DMS 273 (cell line): Measurements from ENCODE around the gene KRTAP10-8.
"Not testable (repeated sequence)": the region's sequence is repeated elsewhere in the genome, so short reads cannot be mapped to it uniquely, and the experiment has no call there.

Experiments used
- DNase-seq: peaks from one replicate; lab custom pipeline; 2025; ENCODE audit not compliant: unreplicated experiment; lab: John Stamatoyannopoulos, UW

Gene KRTAP10-8

DNA sequence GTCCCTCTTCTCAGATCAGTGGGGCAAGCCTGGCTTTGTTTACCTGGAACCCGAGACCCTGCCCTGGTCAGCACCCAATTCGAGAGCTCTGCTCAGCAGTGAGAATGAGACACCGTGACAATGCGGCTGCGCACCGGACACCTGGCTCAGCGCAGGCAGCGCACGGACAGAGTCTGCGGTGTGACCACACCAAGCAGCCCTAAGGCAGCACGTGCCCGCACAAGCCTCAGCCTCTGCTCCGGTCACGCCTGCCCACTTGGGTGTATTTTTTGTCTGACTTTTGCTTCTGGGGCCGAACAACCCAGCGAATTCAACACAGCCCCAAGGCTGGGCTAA is 4.7 kb downstream of the KRTAP10-8 start:
- no peak for DNase-seq

DNA sequence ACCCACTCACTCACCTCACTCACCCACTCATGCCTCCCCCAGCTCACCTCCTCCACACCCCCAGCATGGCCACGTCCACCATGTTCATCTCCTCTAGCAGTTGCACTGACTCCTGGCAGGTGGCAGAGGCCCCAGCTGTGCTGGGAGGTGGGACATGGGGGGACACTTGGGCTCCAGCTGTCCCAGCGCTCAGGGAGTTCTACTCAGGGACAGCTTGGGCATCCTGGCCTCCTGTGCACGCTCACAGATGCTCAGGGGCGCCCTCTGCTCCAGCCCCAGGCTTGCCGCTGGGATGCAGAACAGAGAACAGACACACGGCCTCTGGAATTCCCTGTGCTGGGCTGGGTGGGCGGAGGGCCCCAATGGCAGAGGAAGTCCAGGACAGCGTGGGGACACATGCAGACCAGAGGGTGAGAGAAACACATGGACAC is 5.2 kb downstream of the KRTAP10-8 start:
- DNase-seq = no peak

DNA sequence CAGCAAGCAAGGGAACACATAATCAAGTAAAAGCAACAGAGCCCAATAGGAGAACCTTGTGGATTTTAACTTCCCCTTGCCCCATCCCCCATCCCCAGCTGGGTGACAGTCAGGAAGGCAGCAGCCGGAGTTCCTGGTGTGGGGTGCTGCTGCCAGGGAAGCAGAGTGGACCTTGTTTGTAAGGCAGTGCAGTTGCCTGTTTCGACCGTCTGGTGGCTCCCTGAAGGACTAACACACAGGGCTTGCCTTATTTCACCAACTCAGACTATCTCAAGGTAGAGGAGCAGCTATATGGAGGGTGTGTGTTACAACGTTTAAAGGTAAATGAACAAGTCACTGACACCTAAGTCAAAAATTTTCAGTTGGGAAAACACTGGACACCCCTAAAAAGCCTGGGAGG is 6.6 kb downstream of the KRTAP10-8 start:
- DNase-seq = no peak

DNA sequence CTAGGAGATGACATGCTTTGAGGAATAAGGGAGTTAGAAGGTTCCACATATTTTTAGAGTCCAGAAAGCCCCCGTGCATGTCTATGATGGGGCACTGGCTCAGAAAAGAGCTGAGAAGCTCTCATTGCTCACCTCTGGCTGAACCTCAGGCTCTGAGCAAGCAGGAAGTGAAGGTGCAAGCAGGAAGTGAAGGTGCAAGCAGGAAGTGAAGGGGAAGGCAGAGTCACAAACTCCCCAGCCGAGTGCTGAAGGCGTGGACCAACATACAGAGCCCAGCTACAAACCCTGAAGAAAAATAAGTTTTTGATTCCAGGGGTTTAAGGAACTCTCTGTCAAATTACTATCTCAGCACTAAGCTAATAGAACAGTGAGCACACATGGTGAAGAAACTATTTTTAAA is 7.0 kb downstream of the KRTAP10-8 start:
- DNase-seq = no peak

DNA sequence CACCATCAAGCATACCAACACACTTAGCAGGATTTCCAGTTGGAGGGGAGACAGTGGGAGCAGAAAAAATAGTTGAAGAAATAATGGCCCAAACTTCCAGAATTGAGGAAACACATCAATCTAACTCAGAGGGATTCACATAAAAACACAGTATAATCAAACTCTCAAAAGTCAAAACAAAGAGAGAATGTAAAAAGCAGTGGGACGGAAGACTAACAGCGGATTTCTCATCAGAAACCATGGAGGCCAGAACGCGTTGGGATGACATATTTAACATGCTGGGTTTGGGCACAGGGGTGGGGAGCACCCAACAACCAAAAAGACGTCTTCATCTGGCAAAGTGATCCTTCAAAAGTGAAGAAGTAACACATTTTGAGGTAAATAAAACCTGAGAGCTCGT is 8.0 kb downstream of the KRTAP10-8 start:
- DNase-seq = no peak

DNA sequence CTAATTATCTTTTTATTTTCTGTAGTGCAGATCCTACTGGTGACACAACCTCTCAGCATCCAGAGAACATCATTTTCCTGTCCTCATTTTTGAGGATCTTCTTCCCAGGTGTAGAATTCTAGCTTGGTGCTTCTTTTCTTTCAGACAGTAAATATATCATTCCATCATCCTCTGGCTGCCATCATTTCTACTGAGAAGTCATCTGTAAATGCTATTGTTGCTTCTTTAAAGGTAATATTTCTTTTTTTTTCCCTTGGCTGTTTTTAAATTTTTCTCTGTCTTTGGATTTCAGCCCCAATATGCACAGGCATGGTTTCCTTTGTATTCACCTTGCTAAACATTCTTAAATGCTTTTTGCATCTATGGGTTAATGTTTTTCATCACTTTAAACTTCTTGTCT is 11.7 kb downstream of the KRTAP10-8 start:
- DNase-seq = no peak

DNA sequence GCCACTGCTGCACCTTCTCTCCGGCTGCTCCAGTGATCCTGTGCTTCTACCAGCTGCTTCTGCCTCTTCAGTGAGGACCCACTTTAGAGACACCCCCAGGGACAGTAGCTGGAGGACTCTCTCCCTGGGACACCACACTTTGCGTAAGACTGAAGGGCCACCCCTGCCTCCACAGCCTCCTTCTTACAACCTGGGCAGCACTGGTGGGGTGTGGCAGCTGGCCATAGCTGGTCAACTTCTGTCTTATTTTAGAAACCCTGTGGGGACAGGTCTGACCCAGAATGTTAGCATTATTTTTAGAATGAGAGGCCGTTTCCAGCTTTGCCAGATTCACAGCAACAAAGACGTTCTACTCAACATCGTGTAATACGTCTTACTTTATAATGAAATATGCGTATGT is 13.9 kb downstream of the KRTAP10-8 start:
- DNase-seq = no peak

DNA sequence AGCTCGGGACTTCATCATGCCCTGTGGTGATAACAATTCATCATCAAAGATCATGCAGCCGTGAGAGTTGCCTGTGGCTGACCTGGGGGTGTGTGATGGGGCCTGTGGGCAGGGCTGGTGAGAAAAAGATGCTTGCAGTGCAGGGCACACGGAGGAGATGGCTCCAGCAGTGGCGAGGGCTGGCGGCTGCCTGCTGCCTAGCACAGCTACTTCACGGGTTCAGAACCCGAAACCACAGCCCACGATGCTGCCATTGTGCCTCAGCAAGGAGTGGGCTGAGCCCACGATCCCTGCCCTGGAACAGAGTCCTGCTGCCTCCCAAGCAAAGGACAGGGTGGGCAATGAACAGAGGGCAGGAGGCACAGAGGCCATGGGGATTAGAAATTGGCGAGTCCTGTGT is 14.4 kb downstream of the KRTAP10-8 start:
- no peak for DNase-seq

DNA sequence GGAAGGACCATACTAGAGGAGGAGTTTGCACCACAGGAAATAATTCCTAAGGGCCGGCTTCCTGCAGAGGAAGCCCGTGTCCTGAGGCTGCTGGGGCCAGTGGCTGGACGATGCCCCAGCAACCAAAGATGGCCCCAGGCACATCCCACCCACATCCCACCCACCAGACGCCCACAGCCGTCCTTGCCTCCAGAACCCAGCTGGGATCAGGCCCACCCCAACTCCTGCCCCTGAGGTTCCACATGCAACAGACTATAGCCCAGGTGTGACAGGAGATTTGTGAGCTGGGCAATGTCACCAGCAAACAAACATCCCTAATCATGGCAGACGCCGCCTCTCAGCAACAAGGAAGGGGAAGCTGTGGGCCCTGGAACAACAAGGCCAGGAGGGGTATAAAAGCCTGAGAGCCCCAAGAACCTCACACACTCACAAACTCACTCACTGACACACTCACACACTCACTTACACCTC is 14.8 kb downstream of the KRTAP10-8 start, which contains the start of gene KRTAP10-9:
Gene KRTAP10-9, plus strand, starts transcription at position 421 of the 471 bp plus-strand sequence. CDS start 79 bp downstream, outside the sequence.
- no peak for DNase-seq

DNA sequence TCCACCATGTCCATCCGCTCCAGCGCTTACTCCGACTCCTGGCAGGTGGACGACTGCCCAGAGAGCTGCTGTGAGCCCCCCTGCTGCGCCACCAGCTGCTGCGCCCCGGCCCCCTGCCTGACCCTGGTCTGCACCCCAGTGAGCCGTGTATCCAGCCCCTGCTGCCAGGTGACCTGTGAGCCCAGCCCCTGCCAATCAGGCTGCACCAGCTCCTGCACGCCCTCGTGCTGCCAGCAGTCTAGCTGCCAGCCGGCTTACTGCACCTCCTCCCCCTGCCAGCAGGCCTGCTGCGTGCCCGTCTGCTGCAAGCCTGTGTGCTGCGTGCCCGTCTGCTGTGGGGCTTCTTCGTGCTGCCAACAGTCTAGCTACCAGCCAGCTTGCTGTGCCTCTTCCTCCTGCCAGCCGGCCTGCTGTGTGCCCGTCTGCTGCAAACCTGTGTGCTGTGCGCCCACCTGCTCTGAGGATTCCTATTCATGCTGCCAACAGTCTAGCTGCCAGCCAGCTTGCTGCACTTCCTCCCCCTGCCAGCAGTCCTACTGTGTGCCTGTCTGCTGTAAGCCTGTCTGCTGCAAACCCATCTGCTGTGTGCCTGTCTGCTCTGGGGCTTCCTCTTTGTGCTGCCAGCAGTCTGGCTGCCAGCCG is 15.4 kb downstream of the KRTAP10-8 start:
- DNase-seq = peak; percentile 65

DNA sequence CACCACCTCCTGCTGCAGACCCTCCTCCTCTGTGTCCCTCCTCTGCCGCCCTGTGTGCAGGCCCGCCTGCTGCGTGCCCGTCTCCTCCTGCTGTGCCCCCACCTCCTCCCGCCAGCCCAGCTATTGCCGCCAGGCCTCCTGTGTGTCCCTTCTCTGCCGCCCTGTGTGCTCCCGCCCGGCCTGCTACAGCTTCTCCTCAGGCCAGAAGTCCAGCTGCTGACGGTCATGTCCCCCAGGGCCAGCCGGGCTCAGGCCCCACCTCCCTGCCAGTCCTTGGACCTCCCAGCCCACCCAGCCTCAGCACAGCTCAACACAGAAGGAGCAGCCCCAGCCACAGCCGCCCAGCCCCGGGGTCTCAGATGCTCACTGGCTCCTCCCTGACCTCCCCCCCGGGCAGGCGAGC is 16.0 kb downstream of the KRTAP10-8 start:
- DNase-seq = not testable (repeated sequence)

DNA sequence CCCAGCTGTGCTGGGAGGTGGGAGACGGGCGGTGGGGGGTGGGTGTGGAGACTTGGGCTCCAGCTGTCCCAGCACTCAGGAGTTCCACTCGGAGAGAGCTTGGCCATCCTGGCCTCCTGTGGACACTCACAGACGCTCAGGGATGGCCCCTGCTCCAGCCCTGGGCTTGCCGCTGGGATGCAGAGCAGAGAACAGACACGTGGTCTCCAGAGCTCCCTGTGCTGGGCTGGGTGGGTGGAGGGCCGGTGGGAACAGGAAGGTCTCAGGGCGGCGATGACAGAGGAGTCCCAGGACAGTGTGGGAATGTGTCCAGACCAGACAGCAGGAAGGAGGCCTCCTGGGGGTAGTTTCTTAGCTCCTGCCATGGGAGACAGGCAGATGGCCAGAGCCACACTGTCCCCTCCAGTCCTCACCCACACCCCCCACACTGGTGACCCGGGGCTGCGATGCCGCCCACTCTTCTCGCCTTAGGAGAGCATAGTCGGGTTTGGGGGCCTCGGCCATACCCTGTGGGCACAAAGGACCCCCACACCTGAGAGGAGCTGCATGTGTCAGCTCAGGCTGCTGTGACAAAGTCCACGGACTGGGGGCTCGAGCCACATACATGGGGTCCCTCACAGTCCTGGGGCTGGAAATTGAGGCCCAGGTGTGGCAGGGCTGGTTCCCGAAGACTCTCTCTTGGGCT is 17.0 kb downstream of the KRTAP10-8 start:
- no peak for DNase-seq

DNA sequence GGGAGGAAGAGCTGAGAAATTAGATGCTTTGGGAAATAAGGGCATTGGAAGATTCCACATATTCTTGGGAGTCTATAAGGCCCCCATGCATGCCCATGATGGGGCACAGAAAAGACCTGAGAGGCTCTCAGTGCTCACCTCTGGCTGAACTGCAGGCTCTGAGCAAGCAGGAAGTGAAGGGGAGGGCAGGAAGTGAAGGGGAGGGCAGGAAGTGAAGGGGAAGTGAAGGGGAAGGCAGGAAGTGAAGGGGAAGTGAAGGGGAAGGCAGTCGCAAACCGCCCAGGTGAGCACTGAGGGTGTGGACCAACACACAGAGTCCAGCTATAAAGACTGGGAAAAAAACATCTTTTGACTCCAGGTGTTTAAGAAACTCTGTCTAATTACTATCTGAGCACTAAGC is 18.6 kb downstream of the KRTAP10-8 start:
- DNase-seq = no peak

DNA sequence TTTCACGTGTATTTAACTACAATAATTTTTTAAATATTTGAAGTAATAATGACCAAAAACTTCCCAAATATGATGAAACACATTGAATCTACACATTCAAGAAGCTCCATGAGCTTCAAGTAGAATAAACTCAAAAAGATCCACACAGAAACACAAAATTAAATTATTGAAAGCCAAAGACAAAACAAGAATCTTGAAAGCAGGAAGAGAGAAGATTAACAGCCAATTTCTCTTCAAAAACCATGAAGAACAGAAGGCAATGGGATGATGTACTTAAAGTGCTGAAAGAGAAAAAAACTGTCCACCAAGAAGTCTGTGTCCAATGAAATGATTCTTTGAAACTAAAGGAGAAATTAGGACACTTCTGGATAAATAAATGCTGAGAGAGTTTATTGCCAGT is 20.2 kb downstream of the KRTAP10-8 start:
- DNase-seq = no peak

DNA sequence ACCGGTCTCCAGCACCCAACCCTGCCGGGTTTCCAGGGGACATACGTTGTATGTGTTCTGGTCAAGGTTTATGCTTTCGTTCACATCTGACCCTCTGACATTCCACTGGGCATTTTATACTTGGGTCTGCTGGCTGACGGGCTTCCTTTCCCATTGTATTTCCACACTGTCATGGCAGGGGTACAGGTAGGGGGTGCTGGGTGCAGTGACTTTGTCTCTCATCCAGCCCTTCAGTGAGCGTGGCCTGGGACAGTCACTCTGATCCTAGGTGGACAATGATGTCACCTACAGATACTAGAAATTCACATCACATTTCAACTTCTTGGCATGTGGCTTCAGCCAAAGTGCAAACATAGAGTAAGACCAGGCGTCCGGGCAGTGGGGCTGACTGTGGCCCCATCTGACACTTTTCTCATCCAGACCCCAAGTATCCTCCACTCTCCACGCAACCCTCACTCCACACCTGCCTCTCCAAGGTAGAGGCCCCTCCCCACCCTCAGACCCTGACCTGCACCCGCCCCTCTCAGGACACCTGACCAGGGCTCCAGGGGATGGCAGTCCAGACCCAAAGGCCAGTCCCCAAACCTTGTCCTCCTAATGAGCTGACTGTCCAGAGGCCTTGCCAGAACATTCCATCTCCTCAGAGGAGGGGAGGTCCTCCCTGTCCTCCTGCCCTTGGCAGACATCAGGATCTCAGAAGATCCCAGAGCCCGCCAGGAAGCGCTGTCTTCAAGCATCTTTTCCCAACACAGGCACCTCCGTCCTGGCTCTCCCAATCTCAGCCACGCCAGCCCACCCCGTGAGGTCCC is 24.5 kb downstream of the KRTAP10-8 start:
- no peak for DNase-seq

DNA sequence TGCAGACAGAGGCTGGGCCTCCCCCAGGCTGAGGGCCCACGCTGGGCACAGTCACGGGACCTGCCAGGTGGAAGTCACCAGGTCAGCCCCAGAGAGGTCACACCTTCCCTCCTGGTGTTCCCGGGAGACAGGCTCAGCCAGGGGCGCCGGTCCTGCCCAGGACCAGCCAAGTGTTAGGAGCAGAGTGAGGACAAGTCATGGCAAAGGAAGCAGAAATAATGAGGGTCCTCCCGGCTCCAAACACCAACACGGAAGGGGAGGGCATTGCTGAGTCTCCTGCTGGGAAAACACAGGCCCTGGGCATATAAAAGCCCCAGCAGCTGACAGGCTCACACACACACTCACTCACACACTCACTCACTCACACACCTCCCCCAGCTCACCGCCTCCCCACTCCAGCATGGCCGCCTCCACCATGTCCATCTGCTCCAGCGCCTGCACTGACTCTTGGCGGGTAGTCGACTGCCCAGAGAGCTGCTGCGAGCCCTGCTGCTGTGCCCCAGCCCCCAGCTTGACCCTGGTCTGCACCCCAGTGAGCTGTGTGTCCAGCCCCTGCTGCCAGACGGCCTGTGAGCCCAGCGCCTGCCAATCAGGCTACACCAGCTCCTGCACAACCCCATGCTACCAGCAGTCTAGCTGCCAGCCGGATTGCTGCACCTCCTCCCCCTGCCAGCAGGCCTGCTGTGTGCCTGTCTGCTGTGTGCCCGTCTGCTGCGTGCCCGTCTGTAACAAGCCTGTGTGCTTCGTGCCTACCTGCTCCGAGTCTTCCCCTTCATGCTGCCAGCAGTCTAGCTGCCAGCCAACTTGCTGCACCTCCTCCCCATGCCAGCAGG is 25.4 kb downstream of the KRTAP10-8 start, which contains the start of gene KRTAP10-10:
Gene KRTAP10-10, plus strand, starts transcription at position 339 of the 833 bp plus-strand sequence. Its CDS starts 62 bp downstream, at position 401.
- DNase-seq = peak; percentile 80

DNA sequence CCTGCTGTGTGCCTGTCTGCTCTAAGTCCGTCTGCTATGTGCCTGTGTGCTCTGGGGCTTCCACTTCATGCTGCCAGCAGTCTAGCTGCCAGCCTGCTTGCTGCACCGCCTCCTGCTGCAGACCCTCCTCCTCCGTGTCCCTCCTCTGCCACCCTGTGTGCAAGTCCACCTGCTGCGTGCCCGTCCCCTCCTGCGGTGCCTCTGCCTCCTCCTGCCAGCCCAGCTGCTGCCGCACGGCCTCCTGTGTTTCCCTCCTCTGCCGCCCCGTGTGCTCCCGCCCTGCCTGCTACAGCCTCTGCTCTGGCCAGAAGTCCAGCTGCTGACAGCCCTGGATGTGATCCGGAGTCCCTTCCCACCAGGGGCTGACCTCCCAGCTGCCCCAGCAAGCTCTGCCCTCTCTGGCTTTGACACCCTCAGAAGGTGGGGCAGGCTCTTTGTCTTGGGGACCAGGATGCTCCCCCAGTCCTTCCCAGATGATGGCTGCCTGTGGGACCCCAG is 26.0 kb downstream of the KRTAP10-8 start:
- DNase-seq = peak; percentile 74

DNA sequence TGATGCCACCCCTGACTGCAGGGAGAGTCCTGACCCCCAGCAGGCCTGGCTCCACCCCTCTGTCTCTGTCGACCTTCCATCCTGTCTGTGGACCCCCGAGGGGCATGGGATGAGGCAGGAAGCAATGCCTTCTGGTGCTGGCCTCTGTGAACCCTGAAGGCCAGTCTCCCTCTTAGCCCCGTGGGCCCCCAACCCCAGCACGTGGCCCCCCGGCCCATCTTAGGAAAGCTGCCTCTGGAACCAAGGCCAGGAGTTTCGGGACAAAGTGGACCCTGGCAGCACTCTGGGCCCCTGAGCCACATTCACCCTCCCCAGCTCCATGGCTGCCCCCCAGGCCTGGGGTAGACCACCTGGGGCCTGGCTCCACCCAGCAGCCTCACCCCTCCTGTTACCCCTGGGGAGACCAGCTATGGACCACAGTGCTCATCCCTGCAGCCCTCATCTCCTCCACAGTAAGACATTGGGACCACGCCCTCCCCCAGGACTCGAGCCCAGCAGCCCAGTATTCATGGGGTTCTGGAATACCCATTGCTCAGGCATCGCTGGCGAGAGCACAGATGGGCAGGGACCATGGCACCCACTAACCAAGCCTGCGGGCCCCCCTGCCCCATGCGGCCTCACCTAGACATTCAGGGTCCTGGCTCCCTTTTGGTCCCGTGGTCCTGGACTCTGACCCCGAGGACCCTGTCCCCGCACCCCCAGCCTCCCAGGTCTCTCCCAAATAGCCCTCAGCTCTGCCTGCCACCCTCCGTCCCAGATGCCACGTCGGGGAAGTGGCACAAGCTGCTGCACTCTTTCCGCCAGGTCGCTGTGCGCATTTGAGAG is 26.8 kb downstream of the KRTAP10-8 start:
- DNase-seq = not testable (repeated sequence)

DNA sequence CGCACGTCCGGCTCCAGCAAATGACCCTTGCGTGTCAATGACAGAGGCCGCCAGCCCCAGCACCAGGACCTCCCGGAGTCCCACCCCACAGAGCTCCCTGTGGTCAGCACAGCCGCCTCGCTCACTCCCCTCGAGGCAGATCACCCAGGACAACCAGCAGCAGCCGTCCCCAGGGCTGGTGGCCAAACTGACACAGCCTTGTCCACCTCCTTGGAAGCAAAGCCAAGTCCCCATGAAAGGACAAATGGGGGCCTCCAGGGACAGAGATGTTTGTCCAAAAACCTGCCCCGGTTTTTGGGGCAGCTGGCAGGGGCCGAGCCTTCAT is 27.4 kb downstream of the KRTAP10-8 start:
- DNase-seq = no peak

DNA sequence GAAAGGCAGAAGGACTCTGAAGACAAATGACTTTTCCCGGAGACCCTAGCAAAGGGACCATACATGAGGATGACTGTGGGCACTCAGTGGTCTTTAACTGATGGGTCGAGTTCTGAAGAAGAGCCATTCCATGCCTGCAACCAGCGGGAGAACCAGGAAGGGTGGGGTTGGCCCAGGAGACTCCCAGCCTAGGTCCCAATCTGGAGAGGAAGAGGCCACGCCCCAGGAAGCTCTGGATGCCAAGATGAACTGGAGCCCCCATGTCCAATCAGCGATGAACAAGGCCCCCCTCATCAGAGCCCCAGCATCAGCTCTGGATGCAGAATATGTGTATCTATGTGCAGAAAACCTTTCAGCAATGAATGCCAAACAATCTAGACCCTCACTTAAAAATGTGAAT is 28.9 kb downstream of the KRTAP10-8 start:
- no peak for DNase-seq
